ENCODE data around the gene RASSF3.

DNA sequence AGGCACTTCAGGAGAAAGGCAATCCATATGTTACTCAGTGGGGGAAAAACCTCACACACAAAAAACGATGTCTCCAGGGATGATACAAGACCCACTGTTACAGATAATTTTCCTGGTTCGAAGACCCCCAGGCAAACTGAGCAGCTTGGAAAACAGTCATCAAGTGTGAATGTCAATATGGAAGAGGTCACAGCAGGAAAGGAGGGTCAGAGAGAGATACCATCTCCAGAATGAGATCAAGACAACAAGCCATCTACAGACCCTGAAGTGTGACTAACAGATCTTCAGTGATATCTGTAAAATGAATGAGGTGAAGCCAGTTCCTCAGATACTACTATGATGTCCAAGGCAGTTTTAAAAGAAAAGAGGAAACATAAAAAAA is 120.3 kb downstream of the RASSF3 start:
- TF ChIP-seq, protein P1, sequence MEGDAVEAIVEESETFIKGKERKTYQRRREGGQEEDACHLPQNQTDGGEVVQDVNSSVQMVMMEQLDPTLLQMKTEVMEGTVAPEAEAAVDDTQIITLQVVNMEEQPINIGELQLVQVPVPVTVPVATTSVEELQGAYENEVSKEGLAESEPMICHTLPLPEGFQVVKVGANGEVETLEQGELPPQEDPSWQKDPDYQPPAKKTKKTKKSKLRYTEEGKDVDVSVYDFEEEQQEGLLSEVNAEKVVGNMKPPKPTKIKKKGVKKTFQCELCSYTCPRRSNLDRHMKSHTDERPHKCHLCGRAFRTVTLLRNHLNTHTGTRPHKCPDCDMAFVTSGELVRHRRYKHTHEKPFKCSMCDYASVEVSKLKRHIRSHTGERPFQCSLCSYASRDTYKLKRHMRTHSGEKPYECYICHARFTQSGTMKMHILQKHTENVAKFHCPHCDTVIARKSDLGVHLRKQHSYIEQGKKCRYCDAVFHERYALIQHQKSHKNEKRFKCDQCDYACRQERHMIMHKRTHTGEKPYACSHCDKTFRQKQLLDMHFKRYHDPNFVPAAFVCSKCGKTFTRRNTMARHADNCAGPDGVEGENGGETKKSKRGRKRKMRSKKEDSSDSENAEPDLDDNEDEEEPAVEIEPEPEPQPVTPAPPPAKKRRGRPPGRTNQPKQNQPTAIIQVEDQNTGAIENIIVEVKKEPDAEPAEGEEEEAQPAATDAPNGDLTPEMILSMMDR (IDR thresholded peaks at IDR 0.05; ENCODE audit: insufficient read depth, low read length) = no peak
- TF ChIP-seq GABPA (IDR thresholded peaks at IDR 0.05; ENCODE audit: low read depth) = no peak

Data from HL-60 (cell line).